NCI-H1092 treated with DMSO at 0.1 percent for 48 hours (cell line): Measurements from ENCODE around the gene VWA3A.

Experiments used
- DNase-seq: peaks from one replicate; lab custom pipeline; 2025; lab: John Stamatoyannopoulos, UW

VWA3A gene

GRCh38 chr16:22204091-22204655, 111.8 kb downstream of the VWA3A start:
- DNase-seq, result no peak

GRCh38 chr16:22205577-22206012, 113.3 kb downstream of the VWA3A start:
- no peak for DNase-seq

DNA sequence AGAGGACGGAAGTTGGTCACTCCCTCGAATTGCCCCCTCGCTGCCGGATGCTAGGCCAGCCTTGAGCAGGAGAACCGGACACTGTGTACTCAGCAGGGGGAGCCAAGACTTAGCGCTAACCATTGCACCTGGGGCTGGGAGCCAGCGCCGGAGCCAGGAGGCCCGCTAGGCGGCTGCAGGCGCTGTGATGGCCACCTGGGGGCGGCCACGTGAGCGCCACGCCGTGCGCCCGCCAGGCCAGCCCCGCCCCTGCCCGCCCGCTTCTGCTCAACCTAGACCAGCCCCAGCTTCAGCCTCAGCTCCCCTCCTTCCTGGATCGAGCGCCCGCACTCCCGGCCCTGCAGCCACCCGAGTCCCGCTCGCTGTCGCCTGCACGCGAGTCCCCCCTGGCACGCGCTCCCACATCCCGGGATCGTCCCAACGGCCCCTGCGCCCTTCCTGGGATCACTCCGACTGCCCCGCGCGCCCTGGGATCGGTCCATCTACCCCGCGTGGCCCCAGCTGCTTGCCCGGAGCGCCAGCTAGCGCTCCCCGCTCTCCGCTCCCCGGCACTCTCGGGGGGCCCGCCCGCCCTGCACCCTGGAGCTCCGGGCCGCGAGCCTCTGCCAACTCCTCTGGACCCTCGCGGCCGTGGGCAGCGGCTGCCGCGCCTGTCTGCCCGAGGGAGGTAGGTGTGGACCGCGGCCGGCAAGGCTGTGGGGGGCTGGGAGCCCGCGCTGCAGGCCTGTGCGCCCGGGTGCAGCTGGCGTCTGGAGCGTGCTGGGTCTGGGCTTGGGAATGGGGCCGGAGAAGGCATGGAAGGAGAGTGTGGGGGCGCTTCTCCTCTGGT, 113.9 kb downstream of the VWA3A start, which contains the start of gene EEF2K:
TSS of gene EEF2K (plus strand) at position 266 of the 829 bp plus-strand sequence. CDS start 19,452 bp downstream, outside the sequence.
- peak; percentile 83 for DNase-seq
